Gastrocnemius medialis (tissue), 4 donors: ENCODE results near the gene PANX1. TPM values are rescaled to one million over a fixed set of nuclear protein-coding genes. Genes with fewer than 3 reads are reported as not detected.
A peak's percentile ranks its signal among the peaks of the same experiment; 100 is the strongest.

Experiments
- ATAC-seq, 2 donors: fragments of 150-250 bp; one replicate each; pipeline ENCODE4 v1.9.1; 2016
- DNase-seq, 2 donors: peaks; one replicate each; pipeline ENCODE4 v3.0.0-alpha.2; 2019
- H3K27ac ChIP-seq, 4 donors: fragments of 200-600 bp; sonication (generic); 1 replicate in 1 of 4; 2 replicates in 3 of 4; pipeline ENCODE4 v1.5.1; 2016 to 2018; ENCODE audit warnings: mild to moderate bottlenecking in 2 of 4, moderate library complexity in 1 of 4
- H3K27me3 ChIP-seq, 3 donors: fragments of 200-600 bp; sonication (generic) in 2 of 3; 1 replicate in 1 of 3; 2 replicates in 2 of 3; pipeline versions ENCODE4 v1.5.1 to v1.6.0; 2016 to 2019; ENCODE audit warnings: mild to moderate bottlenecking in 1 of 3, moderate library complexity in 1 of 3
- H3K36me3 ChIP-seq, 2 donors: fragments of 200-600 bp; sonication (generic) in 1 of 2; one replicate each; pipeline ENCODE4 v1.5.1; 2017 to 2018
- H3K4me1 ChIP-seq, 2 donors: fragments of 200-600 bp; sonication (generic) in 1 of 2; one replicate each; pipeline ENCODE4 v1.5.1; 2016 to 2017; ENCODE audit warnings: mild to moderate bottlenecking in 2 of 2
- H3K4me3 ChIP-seq, 4 donors: fragments of 200-600 bp; sonication (generic) in 3 of 4; 1 replicate in 1 of 4; 2 replicates in 3 of 4; pipeline ENCODE4 v1.5.1; 2016 to 2019; ENCODE audit warnings: mild to moderate bottlenecking in 2 of 4
- H3K9me3 ChIP-seq, 3 donors: fragments of 200-600 bp; sonication (generic) in 2 of 3; 1 replicate in 1 of 3; 2 replicates in 2 of 3; pipeline ENCODE4 v1.5.1; 2016 to 2019
- CTCF ChIP-seq, 5 experiments: fragments of 450-650 bp in 3 of 5; fragments of 200-600 bp in 2 of 5; sonication (generic) in 2 of 5; IDR thresholded peaks in 4 of 5; conservative IDR thresholded peaks in 1 of 5; 1 replicate in 4 of 5; 2 replicates in 1 of 5; pipeline ENCODE4 v1.5.1; 2016 to 2019; ENCODE audit warnings: antibody characterized with exemption in 5 of 5, mild to moderate bottlenecking in 3 of 5, moderate library complexity in 3 of 5
- POLR2A ChIP-seq, 2 donors: fragments of 450-650 bp; IDR thresholded peaks; one replicate each; pipeline ENCODE4 v1.6.1; 2017; ENCODE audit warnings: antibody characterized with exemption in 2 of 2, mild to moderate bottlenecking in 2 of 2, moderate library complexity in 2 of 2
- in situ Hi-C, 4 donors: fragments of 200-750 bp; cut with MboI; loops; one replicate each; pipeline versions ENCODE4 v1.15.0 to v1.8.0; 2017; ENCODE audit warnings: low sequenced_read_pairs in 4 of 4
- intact Hi-C: fragments of 100-400 bp; cut with DNase I; formaldehyde crosslinking; loops from one replicate; pipeline ENCODE4 v1.15.1; 2023; ENCODE audit warnings: low total_unique reads
- total RNA-seq, 4 donors: library from RNA; depleted of rRNA; stranded (reverse); fragments of >200 nt; gene quantifications; one replicate each; pipeline versions ENCODE4 v1.1.0 to v1.2.3, GENCODE V29; 2016

PANX1 gene
- total RNA-seq, 4 donors from 2014 or later, result 29.1 to 109 (median 37.9) TPM

- no peaks in the 10 kb centered on the region for H3K9me3 ChIP-seq
- intact Hi-C loops, result no loop called here
- H3K27ac ChIP-seq, result no peak overlapping the region
- in situ Hi-C loops, result no loop called here
- H3K27me3 ChIP-seq, result no peaks in the 10 kb centered on the region
- no peaks in the 10 kb centered on the region for H3K36me3 ChIP-seq
- TF ChIP-seq POLR2A (IDR thresholded peaks at IDR 0.05), result no peak
- TF ChIP-seq CTCF (IDR thresholded peaks at IDR 0.05 in 4 of 5, conservative IDR thresholded peaks at IDR 0.05 in 1 of 5), result no peak
- ATAC-seq, result no peak
- no peak for DNase-seq
- peaks cover 3 to 16% of the 10 kb centered on the region in 2 donors for H3K4me1 ChIP-seq
- no peak overlapping the region for H3K4me3 ChIP-seq
Measured at GRCh38 chr11:94141511-94142307, 13.1 kb downstream of the PANX1 start.

DNA sequence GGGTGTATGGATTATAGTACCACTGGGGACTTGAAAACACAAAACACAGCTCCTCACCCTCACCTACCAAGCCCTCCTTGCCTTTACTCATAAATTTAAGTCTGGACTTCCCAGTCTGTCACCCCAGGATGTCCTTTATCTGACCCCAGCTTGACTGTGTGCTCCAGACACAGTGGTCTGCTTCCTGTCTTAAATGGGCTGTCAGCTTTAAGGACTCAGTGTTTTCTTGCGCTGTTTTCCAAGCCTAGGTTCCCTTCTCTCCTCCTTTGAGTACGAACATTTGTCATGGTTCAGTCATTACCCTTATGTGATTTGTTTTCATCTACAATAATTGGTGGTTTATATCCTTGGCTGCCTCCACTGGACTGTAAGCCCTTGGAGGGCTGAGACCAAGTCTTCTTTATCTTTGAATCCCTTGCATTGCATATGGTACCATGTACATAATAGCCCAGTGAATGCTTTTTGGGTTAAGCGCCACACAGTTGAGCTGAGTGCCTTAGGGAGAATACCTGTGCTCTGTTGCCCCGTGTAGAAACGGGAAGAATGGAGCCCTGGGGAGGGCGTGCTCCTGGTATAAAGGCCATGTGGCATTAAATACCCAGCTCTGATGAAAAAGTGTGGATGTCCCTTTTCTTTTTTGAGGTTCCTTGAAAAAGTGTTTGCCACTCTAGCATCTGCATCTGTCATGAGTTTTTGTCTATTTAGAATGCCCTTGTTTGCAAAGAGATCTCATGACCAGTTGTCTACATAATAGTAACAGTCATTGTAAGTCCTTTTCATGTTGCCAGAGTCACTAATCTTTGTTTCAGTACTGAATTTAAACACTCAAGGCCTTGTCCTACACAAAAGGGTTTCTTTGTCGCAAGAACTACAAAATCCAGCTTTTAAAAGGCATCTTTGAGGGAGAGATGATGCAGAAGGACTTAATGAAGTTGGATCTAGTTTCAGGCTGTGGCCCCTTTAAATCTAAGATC is 14.0 kb downstream of the PANX1 start:
- DNase-seq, result no peak
- Histone ChIP-seq H3K4me1 (peaks cover 3 to 16% of the 10 kb centered on the region in 2 donors), H3K36me3 (no peaks in the 10 kb centered on the region), H3K4me3 (no peak overlapping the region), H3K27me3 (no peaks in the 10 kb centered on the region), H3K27ac (peak overlapping the region in 2 of 4 donors; percentile 26 to 30), H3K9me3 (no peaks in the 10 kb centered on the region)
- intact Hi-C loops (no loop called here), in situ Hi-C loops (no loop called here)
- peak in 1 of 2 donors; percentile 7 for ATAC-seq
- TF ChIP-seq CTCF (IDR thresholded peaks at IDR 0.05 in 4 of 5, conservative IDR thresholded peaks at IDR 0.05 in 1 of 5) (no peak), POLR2A (IDR thresholded peaks at IDR 0.05) (no peak)

- Histone ChIP-seq H3K4me3 (no peak overlapping the region), H3K36me3 (no peaks in the 10 kb centered on the region), H3K9me3 (no peaks in the 10 kb centered on the region), H3K4me1 (peaks cover 3 to 16% of the 10 kb centered on the region in 2 donors), H3K27ac (peak overlapping the region in 1 of 4 donors; percentile 30), H3K27me3 (no peaks in the 10 kb centered on the region)
- DNase-seq (no peak), ATAC-seq (no peak)
- intact Hi-C loops, result no loop called here
- in situ Hi-C loops, result no loop called here
- TF ChIP-seq CTCF (IDR thresholded peaks at IDR 0.05 in 4 of 5, conservative IDR thresholded peaks at IDR 0.05 in 1 of 5) (no peak), POLR2A (IDR thresholded peaks at IDR 0.05) (no peak)
Measured at GRCh38 chr11:94144216-94144615, 15.6 kb downstream of the PANX1 start.

GRCh38 chr11:94144664-94145063 is 16.0 kb downstream of the PANX1 start:
- no peak for ATAC-seq
- DNase-seq, result no peak
- intact Hi-C loops, result no loop called here
- TF ChIP-seq POLR2A (IDR thresholded peaks at IDR 0.05) (no peak), CTCF (IDR thresholded peaks at IDR 0.05 in 4 of 5, conservative IDR thresholded peaks at IDR 0.05 in 1 of 5) (no peak)
- H3K36me3 ChIP-seq, result no peaks in the 10 kb centered on the region
- no peaks in the 10 kb centered on the region for H3K9me3 ChIP-seq
- H3K27me3 ChIP-seq, result no peaks in the 10 kb centered on the region
- in situ Hi-C loops, result no loop called here
- no peak overlapping the region for H3K27ac ChIP-seq
- H3K4me3 ChIP-seq, result no peak overlapping the region
- H3K4me1 ChIP-seq, result peaks cover 3 to 16% of the 10 kb centered on the region in 2 donors
